ENCODE results near the gene CCN6. TPM values are rescaled to one million over a fixed set of nuclear protein-coding genes. Genes with fewer than 3 reads are reported as not detected.
A peak's percentile ranks its signal among the peaks of the same experiment; 100 is the strongest.

The CCN6 gene
- total and polyA plus RNA-seq, 2 donors (not counting 1 experiment from before 2014, with no cell fraction given) = 0.49 TPM; not detected in 1

- Histone ChIP-seq H3K9ac (ENCODE audit: insufficient read depth, low read length) (no peak overlapping the region), H3K27ac (ENCODE audit: insufficient read depth, low read length) (no peak overlapping the region), H3K4me2 (ENCODE audit: extremely low read depth, insufficient read depth, low read length) (no peak overlapping the region), H3K4me3 (replicated peaks in 1 of 4; ENCODE audit: control extremely low read depth in 1 of 4, insufficient read depth in 1 of 4, low read depth in 3 of 4, low read length in 4 of 4) (no peak overlapping the region), H2AFZ (ENCODE audit: low read length) (no peak overlapping the region), H3K79me2 (ENCODE audit: control insufficient read depth, insufficient read depth, low read length) (no peaks in the 10 kb centered on the region), H3K4me1 (ENCODE audit: control insufficient read depth, extremely low read depth, insufficient read depth, low read length) (peaks cover 4% of the 10 kb centered on the region), H3K36me3 (ENCODE audit: control insufficient read depth, insufficient read depth, low read length) (no peaks in the 10 kb centered on the region), H4K20me1 (ENCODE audit: control insufficient read depth, extremely low read depth, insufficient read depth, low read length) (no peaks in the 10 kb centered on the region), H3K9me3 (ENCODE audit: control insufficient read depth, insufficient read depth, low read depth, low read length) (no peaks in the 10 kb centered on the region), H3K27me3 (ENCODE audit: control insufficient read depth, insufficient read depth, low read length) (no peaks in the 10 kb centered on the region)
- TF ChIP-seq CTCF (conservative IDR thresholded peaks at IDR 0.05 in 1 of 2, IDR thresholded peaks at IDR 0.05 in 1 of 2; ENCODE audit: low read depth in 1 of 2, low read length in 2 of 2) (no peak), EZH2 (IDR thresholded peaks at IDR 0.05; ENCODE audit: low read length, missing control alignments) (no peak)
- DNase-seq (ENCODE audit: low read depth in 2 of 2) = no peak
Measured at GRCh38 chr6:112017760-112018537, 36.0 kb upstream of the CCN6 start.

- TF ChIP-seq CTCF (conservative IDR thresholded peaks at IDR 0.05 in 1 of 2, IDR thresholded peaks at IDR 0.05 in 1 of 2; ENCODE audit: low read depth in 1 of 2, low read length in 2 of 2) = no peak
- no peak overlapping the region for H3K27ac ChIP-seq (ENCODE audit: insufficient read depth, low read length)
- no peaks in the 10 kb centered on the region for H3K36me3 ChIP-seq (ENCODE audit: control insufficient read depth, insufficient read depth, low read length)
- peak overlapping the region; percentile 30 for H2AFZ ChIP-seq (ENCODE audit: low read length)
- H3K27me3 ChIP-seq (ENCODE audit: control insufficient read depth, insufficient read depth, low read length) = no peaks in the 10 kb centered on the region
- H3K4me1 ChIP-seq (ENCODE audit: control insufficient read depth, extremely low read depth, insufficient read depth, low read length) = peaks cover 4% of the 10 kb centered on the region
- no peak overlapping the region for H3K4me3 ChIP-seq (replicated peaks in 1 of 4; ENCODE audit: control extremely low read depth in 1 of 4, insufficient read depth in 1 of 4, low read depth in 3 of 4, low read length in 4 of 4)
- no peak overlapping the region for H3K4me2 ChIP-seq (ENCODE audit: extremely low read depth, insufficient read depth, low read length)
- H3K9ac ChIP-seq (ENCODE audit: insufficient read depth, low read length) = no peak overlapping the region
- peak in 1 of 2 donors; percentile 60 for DNase-seq (ENCODE audit: low read depth in 2 of 2)
- H4K20me1 ChIP-seq (ENCODE audit: control insufficient read depth, extremely low read depth, insufficient read depth, low read length) = no peaks in the 10 kb centered on the region
- no peaks in the 10 kb centered on the region for H3K79me2 ChIP-seq (ENCODE audit: control insufficient read depth, insufficient read depth, low read length)
- H3K9me3 ChIP-seq (ENCODE audit: control insufficient read depth, insufficient read depth, low read depth, low read length) = no peaks in the 10 kb centered on the region
Measured at GRCh38 chr6:112018619-112019416, 35.1 kb upstream of the CCN6 start.

GRCh38 chr6:112019589-112019988, 34.3 kb upstream of the CCN6 start:
- no peak for DNase-seq (ENCODE audit: low read depth in 2 of 2)
- H3K79me2 ChIP-seq (ENCODE audit: control insufficient read depth, insufficient read depth, low read length) = no peaks in the 10 kb centered on the region
- H2AFZ ChIP-seq (ENCODE audit: low read length) = no peak overlapping the region
- H3K4me2 ChIP-seq (ENCODE audit: extremely low read depth, insufficient read depth, low read length) = no peak overlapping the region
- no peak overlapping the region for H3K9ac ChIP-seq (ENCODE audit: insufficient read depth, low read length)
- no peaks in the 10 kb centered on the region for H3K9me3 ChIP-seq (ENCODE audit: control insufficient read depth, insufficient read depth, low read depth, low read length)
- H3K4me3 ChIP-seq (replicated peaks in 1 of 4; ENCODE audit: control extremely low read depth in 1 of 4, insufficient read depth in 1 of 4, low read depth in 3 of 4, low read length in 4 of 4) = no peak overlapping the region
- peaks cover 4% of the 10 kb centered on the region for H3K4me1 ChIP-seq (ENCODE audit: control insufficient read depth, extremely low read depth, insufficient read depth, low read length)
- TF ChIP-seq EZH2 (IDR thresholded peaks at IDR 0.05; ENCODE audit: low read length, missing control alignments) (no peak), CTCF (conservative IDR thresholded peaks at IDR 0.05 in 1 of 2, IDR thresholded peaks at IDR 0.05 in 1 of 2; ENCODE audit: low read depth in 1 of 2, low read length in 2 of 2) (no peak)
- H4K20me1 ChIP-seq (ENCODE audit: control insufficient read depth, extremely low read depth, insufficient read depth, low read length) = no peaks in the 10 kb centered on the region
- no peak overlapping the region for H3K27ac ChIP-seq (ENCODE audit: insufficient read depth, low read length)
- no peaks in the 10 kb centered on the region for H3K27me3 ChIP-seq (ENCODE audit: control insufficient read depth, insufficient read depth, low read length)
- no peaks in the 10 kb centered on the region for H3K36me3 ChIP-seq (ENCODE audit: control insufficient read depth, insufficient read depth, low read length)
